ENCODE data around the gene GDPD4.

- TF ChIP-seq ZBTB33 (IDR thresholded peaks at IDR 0.05) (no peak), SP1 (IDR thresholded peaks at IDR 0.05; ENCODE audit: low read depth, low read length) (no peak), EED (IDR thresholded peaks at IDR 0.05; ENCODE audit: low read depth) (no peak), CTCF (IDR thresholded peaks at IDR 0.05 in 2 of 3, conservative IDR thresholded peaks at IDR 0.05 in 1 of 3; ENCODE audit: control insufficient read depth in 2 of 3, extremely low read depth in 1 of 3, insufficient read depth in 1 of 3, low read depth in 3 of 3, low read length in 3 of 3) (no peak), CREB1 (IDR thresholded peaks at IDR 0.05; ENCODE audit: low read depth) (no peak), RAD21 (IDR thresholded peaks at IDR 0.05; ENCODE audit: insufficient read depth, low read depth, low read length) (no peak), CREM (IDR thresholded peaks at IDR 0.05; ENCODE audit: low read depth) (no peak), MXI1 (IDR thresholded peaks at IDR 0.05; ENCODE audit: low read depth, low read length) (no peak), YBX1 (IDR thresholded peaks at IDR 0.05) (no peak), KDM1A (IDR thresholded peaks at IDR 0.05; ENCODE audit: borderline replicate concordance) (no peak), RCOR1 (conservative IDR thresholded peaks at IDR 0.05; ENCODE audit: low read depth, low read length) (no peak)
Observed at GRCh38 chr11:77191429-77191822, 110.1 kb downstream of the GDPD4 start.

Data from GM12878 (cell line).